ENCODE data around the gene CFAP54. TPM values are rescaled to one million over a fixed set of nuclear protein-coding genes. Genes with fewer than 3 reads are reported as not detected.

Gene CFAP54
- total and polyA plus RNA-seq, 12 donors, result 0.08 to 1.00 (median 0.33) TPM; not detected in 2

DNA sequence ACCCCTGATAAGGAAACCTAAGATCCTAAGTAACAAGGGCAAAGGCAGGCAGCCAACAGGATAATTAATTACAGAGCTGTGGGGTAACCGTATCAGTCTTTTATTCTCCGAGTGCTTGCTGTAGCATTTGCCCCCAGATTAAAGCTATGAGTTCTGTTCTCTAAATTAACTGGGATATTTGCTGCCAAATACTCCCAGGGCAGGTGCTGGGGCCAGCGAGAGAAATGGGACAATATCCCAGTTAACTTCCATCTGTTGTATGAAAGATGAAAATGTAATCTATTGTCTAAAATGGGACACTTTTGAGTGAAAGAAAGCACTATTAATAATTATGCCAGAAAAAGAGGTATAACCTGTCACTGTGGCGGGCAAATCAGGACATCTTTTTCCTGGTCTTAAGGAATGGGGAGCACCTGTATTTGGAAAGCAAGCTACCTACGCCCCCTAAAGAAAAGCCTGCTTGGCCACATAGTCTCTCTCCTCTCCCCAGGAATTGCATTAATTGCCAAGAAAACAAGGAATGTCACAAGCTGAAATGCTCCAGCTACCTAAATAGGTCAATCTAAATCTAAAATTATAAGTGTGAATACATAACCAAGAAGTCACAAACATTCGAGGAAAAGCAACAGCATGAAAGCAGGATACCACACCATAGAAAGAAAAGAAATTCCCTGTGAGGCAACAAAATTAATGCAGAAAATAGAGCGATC lies 26.7 kb upstream of the CFAP54 start:
- 66 to 75% (median 71%) methylated on average over 7 of the region's 7 CpGs for WGBS, 4 donors
- H3K27ac ChIP-seq, result no peak overlapping the region

DNA sequence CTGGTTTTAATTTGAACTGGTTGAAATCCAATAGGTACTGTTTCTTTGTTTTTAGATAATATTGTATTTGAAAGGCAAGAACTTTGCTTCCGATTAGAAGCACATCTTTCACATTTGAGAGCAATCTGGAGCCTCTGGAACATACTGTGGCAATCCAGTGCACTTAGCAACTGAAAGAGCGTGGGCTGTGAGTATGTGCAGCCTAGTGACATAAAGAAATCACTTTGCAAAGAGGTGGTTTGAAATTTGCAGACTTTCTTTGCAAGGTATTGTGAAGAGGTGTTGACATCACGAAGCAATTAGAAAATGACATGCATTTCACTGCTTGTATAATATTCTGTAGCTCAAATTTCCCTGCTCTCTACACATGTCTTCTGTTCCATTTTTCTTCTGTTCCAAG lies 23.5 kb upstream of the CFAP54 start:
- no peak overlapping the region for H3K4me3 ChIP-seq
- no peak for DNase-seq
- no peak overlapping the region for H3K27ac ChIP-seq
- WGBS, 4 donors, result 78 to 85% (median 79%) methylated on average over 3 of the region's 3 CpGs
- no peaks in the 10 kb centered on the region for H3K4me1 ChIP-seq (replicated peaks in 1 of 2)
- H3K9me3 ChIP-seq (replicated peaks in 1 of 3), result peaks cover 0 to 5% (median 0%) of the 10 kb centered on the region in 3 donors
- intact Hi-C loops (cut with DNase I), result no loop called here
- no peaks in the 10 kb centered on the region for H3K27me3 ChIP-seq
- TF ChIP-seq, protein P1, sequence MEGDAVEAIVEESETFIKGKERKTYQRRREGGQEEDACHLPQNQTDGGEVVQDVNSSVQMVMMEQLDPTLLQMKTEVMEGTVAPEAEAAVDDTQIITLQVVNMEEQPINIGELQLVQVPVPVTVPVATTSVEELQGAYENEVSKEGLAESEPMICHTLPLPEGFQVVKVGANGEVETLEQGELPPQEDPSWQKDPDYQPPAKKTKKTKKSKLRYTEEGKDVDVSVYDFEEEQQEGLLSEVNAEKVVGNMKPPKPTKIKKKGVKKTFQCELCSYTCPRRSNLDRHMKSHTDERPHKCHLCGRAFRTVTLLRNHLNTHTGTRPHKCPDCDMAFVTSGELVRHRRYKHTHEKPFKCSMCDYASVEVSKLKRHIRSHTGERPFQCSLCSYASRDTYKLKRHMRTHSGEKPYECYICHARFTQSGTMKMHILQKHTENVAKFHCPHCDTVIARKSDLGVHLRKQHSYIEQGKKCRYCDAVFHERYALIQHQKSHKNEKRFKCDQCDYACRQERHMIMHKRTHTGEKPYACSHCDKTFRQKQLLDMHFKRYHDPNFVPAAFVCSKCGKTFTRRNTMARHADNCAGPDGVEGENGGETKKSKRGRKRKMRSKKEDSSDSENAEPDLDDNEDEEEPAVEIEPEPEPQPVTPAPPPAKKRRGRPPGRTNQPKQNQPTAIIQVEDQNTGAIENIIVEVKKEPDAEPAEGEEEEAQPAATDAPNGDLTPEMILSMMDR (IDR thresholded peaks at IDR 0.05), result no peak
- no peak for TF ChIP-seq POLR2A (IDR thresholded peaks at IDR 0.05)
- H3K36me3 ChIP-seq (replicated peaks in 1 of 2), result no peaks in the 10 kb centered on the region

More for the DNA sequence above, 26.7 kb upstream of the CFAP54 start:
- no peaks in the 10 kb centered on the region for H3K36me3 ChIP-seq (replicated peaks in 1 of 2)
- no peaks in the 10 kb centered on the region for H3K4me1 ChIP-seq (replicated peaks in 1 of 2)
- intact Hi-C loops (cut with DNase I), result no loop called here
- no peak overlapping the region for H3K4me3 ChIP-seq
- no peak for TF ChIP-seq POLR2A (IDR thresholded peaks at IDR 0.05)
- TF ChIP-seq, protein P1 (IDR thresholded peaks at IDR 0.05), result no peak
- no peaks in the 10 kb centered on the region for H3K27me3 ChIP-seq
- DNase-seq, result no peak
- no peaks in the 10 kb centered on the region for H3K9me3 ChIP-seq (replicated peaks in 1 of 3)

DNA sequence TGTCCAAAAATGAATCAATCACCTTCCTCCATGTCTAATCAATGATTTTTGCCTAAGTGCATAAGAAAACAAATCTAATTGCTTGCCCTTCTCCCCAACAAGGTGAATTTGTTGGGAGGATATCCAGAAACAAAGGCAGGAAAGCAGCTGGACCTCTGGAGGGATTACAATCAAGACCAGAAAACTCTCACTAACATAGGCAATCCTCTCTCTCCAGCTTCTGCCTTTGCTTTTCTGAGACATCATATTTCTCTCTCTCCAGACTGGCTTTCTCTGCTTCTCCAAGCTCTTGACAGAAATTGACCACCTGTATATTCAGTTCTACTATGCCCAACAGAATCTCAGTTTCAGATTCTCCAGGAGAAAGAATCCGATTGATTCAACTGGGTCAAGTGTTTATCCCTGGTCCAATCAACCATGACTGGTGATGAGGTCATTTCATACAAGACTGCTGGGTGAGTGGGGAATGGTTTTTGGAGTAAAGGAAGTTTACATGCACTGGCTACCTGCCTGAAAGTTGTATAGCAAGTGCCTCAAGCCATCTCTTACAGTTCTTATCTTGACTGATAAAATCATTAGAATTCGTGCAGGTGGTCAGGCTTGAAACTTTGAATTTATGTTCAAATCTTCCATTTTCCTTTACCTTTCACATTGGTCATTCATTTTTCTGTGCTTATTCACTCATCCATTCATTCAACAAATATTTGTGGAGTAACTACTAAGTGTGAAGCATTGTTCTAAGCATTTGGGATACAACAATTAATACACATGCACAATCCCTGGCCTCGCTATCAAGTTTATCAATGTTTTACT lies 22.2 kb upstream of the CFAP54 start:
- DNase-seq, result no peak
- TF ChIP-seq POLR2A (IDR thresholded peaks at IDR 0.05), result no peak
- TF ChIP-seq, protein P1 (IDR thresholded peaks at IDR 0.05), result no peak
- intact Hi-C loops (cut with DNase I), result no loop called here

DNA sequence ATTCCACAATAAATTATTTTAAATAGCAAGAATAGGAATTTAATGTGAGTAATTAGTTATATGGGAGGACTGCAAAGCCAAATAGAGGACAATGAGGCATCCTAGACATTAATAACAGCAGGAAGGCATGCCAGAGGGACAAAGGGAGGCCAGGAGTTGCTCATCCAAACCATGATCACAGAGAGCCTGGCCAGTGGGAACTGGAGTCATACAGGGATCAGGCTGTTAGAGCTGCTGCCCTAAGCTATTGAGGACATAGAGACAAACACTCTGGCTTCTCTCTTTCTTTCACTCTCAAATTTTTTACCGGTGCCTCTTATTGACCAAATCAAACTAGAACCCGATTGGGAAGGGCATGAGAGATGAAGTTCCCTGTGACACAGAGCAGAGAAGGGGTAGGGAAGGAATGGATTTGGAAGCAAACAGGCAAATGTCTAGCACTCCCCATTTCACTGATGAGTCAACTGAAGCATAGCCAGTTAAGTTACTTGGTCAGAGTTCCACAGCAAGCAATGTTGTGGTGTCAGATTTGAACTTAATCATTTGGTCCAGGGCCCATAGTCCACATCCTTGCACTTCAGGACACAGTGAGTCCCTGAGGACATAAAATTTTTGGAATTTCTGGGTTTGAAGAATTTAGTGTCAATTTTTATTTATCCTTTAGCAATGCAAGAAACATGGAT lies 17.9 kb upstream of the CFAP54 start:
- TF ChIP-seq POLR2A (IDR thresholded peaks at IDR 0.05), result no peak
- TF ChIP-seq, protein P1 (IDR thresholded peaks at IDR 0.05), result no peak
- 82 to 89% (median 87%) methylated on average over 2 of the region's 2 CpGs for WGBS, 4 donors
- no peak overlapping the region for H3K27ac ChIP-seq
- H3K9me3 ChIP-seq (replicated peaks in 1 of 3), result peaks cover 0 to 5% (median 0%) of the 10 kb centered on the region in 3 donors
- DNase-seq, result no peak
- H3K4me3 ChIP-seq, result no peak overlapping the region
- no peaks in the 10 kb centered on the region for H3K36me3 ChIP-seq (replicated peaks in 1 of 2)
- no peaks in the 10 kb centered on the region for H3K4me1 ChIP-seq (replicated peaks in 1 of 2)
- intact Hi-C loops (cut with DNase I), result no loop called here
- no peaks in the 10 kb centered on the region for H3K27me3 ChIP-seq

More for the DNA sequence above, 22.2 kb upstream of the CFAP54 start:
- H3K27ac ChIP-seq, result no peak overlapping the region
- H3K4me1 ChIP-seq (replicated peaks in 1 of 2), result no peaks in the 10 kb centered on the region
- 70 to 90% (median 80%) methylated on average over 3 of the region's 3 CpGs for WGBS, 4 donors
- no peaks in the 10 kb centered on the region for H3K27me3 ChIP-seq
- H3K4me3 ChIP-seq, result no peak overlapping the region
- H3K9me3 ChIP-seq (replicated peaks in 1 of 3), result peaks cover 0 to 5% (median 0%) of the 10 kb centered on the region in 3 donors
- no peaks in the 10 kb centered on the region for H3K36me3 ChIP-seq (replicated peaks in 1 of 2)
